ENCODE measurements around the gene SARS1.

The SARS1 gene

DNA sequence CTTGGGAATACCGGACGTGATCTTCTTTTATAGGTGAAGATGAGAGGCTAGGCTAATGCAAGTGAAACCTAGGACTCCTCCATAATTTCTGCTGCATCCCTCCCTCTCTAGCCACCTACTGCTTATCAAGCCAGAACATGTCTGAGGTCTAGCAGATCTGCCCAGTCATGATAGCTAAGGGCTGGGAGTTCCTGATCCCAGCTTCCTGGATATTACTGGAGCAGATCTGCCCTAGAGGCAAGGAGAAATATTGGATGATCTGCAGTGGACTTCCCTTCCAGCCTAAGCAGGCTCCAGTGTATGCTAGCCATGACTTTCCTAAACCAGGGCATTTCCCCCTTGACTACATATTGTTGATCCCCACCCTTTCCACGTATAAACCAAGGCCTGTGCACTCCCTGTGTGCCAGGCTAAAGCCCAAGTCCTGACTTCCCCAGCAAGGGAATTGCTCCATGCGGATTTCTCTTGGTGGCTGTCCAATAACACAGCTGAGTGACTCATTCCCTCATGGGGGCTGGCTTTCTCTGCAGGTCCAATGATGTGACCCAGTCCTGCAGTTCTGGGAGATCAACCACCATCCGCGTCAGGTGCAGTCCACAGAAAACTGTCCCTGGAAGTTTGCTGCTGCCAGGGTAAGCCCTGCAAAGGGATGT lies 15.5 kb upstream of the SARS1 start:
- peaks cover 14% of the 10 kb centered on the region for H3K4me1 Mint-ChIP-seq
- DNase-seq: no peak
- H3K36me3 Mint-ChIP-seq (ENCODE audit: low read depth): no peaks in the 10 kb centered on the region
- H3K9me3 Mint-ChIP-seq: no peaks in the 10 kb centered on the region
- H3K4me3 Mint-ChIP-seq: no peak overlapping the region
- TF ChIP-seq, protein P1, sequence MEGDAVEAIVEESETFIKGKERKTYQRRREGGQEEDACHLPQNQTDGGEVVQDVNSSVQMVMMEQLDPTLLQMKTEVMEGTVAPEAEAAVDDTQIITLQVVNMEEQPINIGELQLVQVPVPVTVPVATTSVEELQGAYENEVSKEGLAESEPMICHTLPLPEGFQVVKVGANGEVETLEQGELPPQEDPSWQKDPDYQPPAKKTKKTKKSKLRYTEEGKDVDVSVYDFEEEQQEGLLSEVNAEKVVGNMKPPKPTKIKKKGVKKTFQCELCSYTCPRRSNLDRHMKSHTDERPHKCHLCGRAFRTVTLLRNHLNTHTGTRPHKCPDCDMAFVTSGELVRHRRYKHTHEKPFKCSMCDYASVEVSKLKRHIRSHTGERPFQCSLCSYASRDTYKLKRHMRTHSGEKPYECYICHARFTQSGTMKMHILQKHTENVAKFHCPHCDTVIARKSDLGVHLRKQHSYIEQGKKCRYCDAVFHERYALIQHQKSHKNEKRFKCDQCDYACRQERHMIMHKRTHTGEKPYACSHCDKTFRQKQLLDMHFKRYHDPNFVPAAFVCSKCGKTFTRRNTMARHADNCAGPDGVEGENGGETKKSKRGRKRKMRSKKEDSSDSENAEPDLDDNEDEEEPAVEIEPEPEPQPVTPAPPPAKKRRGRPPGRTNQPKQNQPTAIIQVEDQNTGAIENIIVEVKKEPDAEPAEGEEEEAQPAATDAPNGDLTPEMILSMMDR (IDR thresholded peaks at IDR 0.05): no peak
- peaks cover 24% of the 10 kb centered on the region for H3K27me3 Mint-ChIP-seq (ENCODE audit: low read depth, poor library complexity)
- H3K27ac Mint-ChIP-seq: no peak overlapping the region

DNA sequence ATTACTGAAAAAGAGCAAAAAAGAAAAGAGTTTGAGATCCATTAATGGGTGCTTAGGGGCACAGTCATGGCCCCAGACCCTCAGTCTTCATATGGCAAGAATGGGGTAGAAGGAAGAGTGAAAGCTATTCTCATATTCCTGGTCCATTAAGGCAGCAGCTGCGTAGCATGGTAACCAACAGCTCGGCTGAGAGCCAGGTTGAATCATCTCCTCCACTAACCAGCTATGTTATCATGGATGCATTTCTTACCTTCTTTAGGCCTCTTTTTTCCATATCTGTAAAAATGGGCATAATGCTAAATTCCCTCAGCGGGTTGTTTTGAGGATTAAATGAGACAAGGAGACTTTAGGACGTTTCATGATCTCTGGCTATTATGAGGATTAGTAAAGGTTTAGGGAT lies 15.0 kb upstream of the SARS1 start:
- Mint-ChIP-seq H3K36me3 (ENCODE audit: low read depth) (no peaks in the 10 kb centered on the region), H3K4me1 (peaks cover 14% of the 10 kb centered on the region), H3K27ac (no peak overlapping the region), H3K9me3 (no peaks in the 10 kb centered on the region), H3K27me3 (ENCODE audit: low read depth, poor library complexity) (peaks cover 26% of the 10 kb centered on the region), H3K4me3 (no peak overlapping the region)
- TF ChIP-seq, protein P1 (IDR thresholded peaks at IDR 0.05): no peak
- no peak for DNase-seq

DNA sequence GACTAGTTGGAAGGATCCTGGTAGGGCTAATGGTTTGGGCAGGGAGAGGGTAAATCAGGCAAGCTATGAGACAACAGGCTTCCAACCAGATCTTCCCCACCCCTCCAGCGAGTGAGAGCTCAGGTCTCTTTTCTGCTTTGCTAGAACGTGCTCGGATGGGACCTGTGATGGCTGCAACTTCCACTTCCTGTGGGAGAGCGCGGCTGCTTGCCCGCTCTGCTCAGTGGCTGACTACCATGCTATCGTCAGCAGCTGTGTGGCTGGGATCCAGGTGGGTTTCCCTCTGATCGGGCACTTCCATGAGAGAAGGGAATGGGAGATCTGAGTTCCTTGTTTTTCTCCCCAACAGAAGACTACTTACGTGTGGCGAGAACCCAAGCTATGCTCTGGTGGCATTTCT lies 14.0 kb upstream of the SARS1 start:
- H3K9me3 Mint-ChIP-seq: no peaks in the 10 kb centered on the region
- no peaks in the 10 kb centered on the region for H3K36me3 Mint-ChIP-seq (ENCODE audit: low read depth)
- H3K4me1 Mint-ChIP-seq: peaks cover 8% of the 10 kb centered on the region
- peaks cover 30% of the 10 kb centered on the region for H3K27me3 Mint-ChIP-seq (ENCODE audit: low read depth, poor library complexity)
- H3K4me3 Mint-ChIP-seq: no peak overlapping the region
- TF ChIP-seq, protein P1 (IDR thresholded peaks at IDR 0.05): no peak
- no peak overlapping the region for H3K27ac Mint-ChIP-seq
- DNase-seq: no peak

DNA sequence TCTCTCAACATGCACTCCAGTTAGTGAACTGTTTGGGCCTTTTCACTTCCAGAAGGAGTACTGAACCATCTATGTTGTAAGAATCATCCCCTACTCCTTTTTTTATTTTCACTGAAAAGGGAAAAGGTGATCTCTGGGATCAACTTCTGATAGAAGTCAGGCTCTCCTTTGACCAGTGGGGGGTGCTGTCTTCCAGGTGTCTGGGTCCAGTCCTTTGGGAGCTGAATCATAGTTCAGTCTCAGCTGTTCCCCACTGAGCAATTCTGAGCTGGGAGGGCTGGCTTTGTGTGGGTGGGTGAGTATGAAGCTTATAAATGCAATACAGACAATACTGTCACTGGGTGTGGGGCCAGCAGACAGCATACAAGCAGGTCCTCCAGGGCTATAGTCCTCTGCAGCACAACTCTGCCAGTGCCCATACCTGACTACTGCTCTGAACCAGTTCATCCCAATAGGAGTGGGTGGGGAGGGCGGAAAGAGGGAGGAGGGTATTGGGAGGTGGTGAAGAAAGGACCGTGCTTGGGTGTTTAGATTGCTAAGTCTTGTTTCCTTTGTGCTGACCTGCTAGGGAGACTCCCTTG lies 12.5 kb upstream of the SARS1 start:
- TF ChIP-seq, protein P1 (IDR thresholded peaks at IDR 0.05): peak; percentile 39
- Mint-ChIP-seq H3K27me3 (ENCODE audit: low read depth, poor library complexity) (peaks cover 33% of the 10 kb centered on the region), H3K9me3 (no peaks in the 10 kb centered on the region), H3K36me3 (ENCODE audit: low read depth) (no peaks in the 10 kb centered on the region), H3K4me3 (no peak overlapping the region), H3K27ac (no peak overlapping the region), H3K4me1 (peaks cover 8% of the 10 kb centered on the region)
- peak; percentile 33 for DNase-seq

DNA sequence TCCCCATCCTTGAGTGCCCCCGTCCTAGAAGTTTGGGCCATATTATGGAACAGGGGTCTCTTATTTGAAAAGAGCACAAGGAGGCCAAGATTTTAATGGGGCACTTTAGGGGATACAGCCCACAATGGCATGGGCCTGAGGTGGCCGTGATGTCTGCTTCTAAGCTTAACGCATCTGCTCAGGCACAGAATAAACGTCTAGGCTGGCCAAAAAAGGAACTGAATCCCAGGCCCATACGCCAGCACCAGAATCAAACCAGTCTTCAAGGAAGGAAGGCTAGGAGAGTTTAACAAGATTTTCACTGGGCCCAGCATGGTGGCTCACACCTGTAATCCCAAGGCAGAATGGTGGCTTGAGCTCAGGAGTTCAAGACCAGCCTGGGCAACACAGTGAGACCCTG lies 9.2 kb upstream of the SARS1 start:
- TF ChIP-seq, protein P1 (IDR thresholded peaks at IDR 0.05): no peak
- Mint-ChIP-seq H3K36me3 (ENCODE audit: low read depth) (no peaks in the 10 kb centered on the region), H3K9me3 (no peaks in the 10 kb centered on the region), H3K27me3 (ENCODE audit: low read depth, poor library complexity) (peaks cover 26% of the 10 kb centered on the region), H3K27ac (no peak overlapping the region), H3K4me3 (no peak overlapping the region), H3K4me1 (no peaks in the 10 kb centered on the region)
- DNase-seq: no peak

DNA sequence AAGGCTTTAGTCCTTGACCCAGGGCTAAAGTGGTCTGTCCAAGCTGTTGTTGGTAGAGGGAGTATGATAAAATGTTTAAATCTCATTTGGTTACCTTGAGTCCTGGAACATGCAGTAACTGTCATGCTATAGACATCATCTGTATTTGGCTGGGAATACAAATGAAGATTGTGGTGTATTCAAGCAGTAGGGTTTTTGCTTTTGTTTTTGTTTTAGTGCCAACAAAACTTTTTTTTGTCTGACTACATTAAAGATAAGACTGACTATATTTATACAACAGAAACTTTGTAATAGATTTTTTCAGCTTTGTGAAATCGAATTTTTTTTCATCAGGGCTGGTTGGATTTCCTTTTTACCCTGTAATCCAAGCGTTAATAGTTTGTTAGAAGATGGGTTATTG lies 7.4 kb upstream of the SARS1 start:
- no peak for DNase-seq
- H3K27me3 Mint-ChIP-seq (ENCODE audit: low read depth, poor library complexity): peaks cover 23% of the 10 kb centered on the region
- no peak overlapping the region for H3K4me3 Mint-ChIP-seq
- H3K9me3 Mint-ChIP-seq: no peaks in the 10 kb centered on the region
- no peaks in the 10 kb centered on the region for H3K36me3 Mint-ChIP-seq (ENCODE audit: low read depth)
- no peak overlapping the region for H3K27ac Mint-ChIP-seq
- TF ChIP-seq, protein P1 (IDR thresholded peaks at IDR 0.05): no peak
- H3K4me1 Mint-ChIP-seq: no peaks in the 10 kb centered on the region
